ENCODE measurements around the gene SNX21. TPM values are rescaled to one million over a fixed set of nuclear protein-coding genes. Genes with fewer than 3 reads are reported as not detected.
"Not testable (repeated sequence)": the region's sequence is repeated elsewhere in the genome, so short reads cannot be mapped to it uniquely, and the experiment has no call there.

The SNX21 gene
- total RNA-seq, 2 experiments from 2014 or later, result 0.91 to 1.6 TPM

- no peaks in the 10 kb centered on the region for H3K9me3 Mint-ChIP-seq
- H3K27ac Mint-ChIP-seq, result no peak overlapping the region
- ChIA-PET POLR2A (no interaction called here), CTCF (no interaction called here)
- peaks cover 44% of the 10 kb centered on the region for H3K4me1 Mint-ChIP-seq
- H3K4me3 Mint-ChIP-seq, result no peak overlapping the region
- peaks cover 18% of the 10 kb centered on the region for H3K36me3 Mint-ChIP-seq (ENCODE audit: low read depth)
- no peaks in the 10 kb centered on the region for H3K27me3 Mint-ChIP-seq
- no peak for DNase-seq
Measured at GRCh38 chr20:45859916-45860315, 26.3 kb downstream of the SNX21 start.

GRCh38 chr20:45860560-45861220, 27.1 kb downstream of the SNX21 start:
- ChIA-PET CTCF (no interaction called here), POLR2A (interaction anchor here (1.3 to 1.4 kb wide), 2 partner anchors 20 to 74 kb away, joined by 5 to 7 read pairs; partner anchors contain the start of genes PCIF1 and ZSWIM1)
- Mint-ChIP-seq H3K27me3 (no peaks in the 10 kb centered on the region), H3K4me1 (peaks cover 38% of the 10 kb centered on the region), H3K9me3 (no peaks in the 10 kb centered on the region), H3K27ac (no peak overlapping the region), H3K4me3 (no peak overlapping the region), H3K36me3 (ENCODE audit: low read depth) (peaks cover 18% of the 10 kb centered on the region)
- DNase-seq, result no peak

- Mint-ChIP-seq H3K27me3 (no peaks in the 10 kb centered on the region), H3K36me3 (ENCODE audit: low read depth) (peaks cover 18% of the 10 kb centered on the region), H3K4me3 (no peak overlapping the region), H3K4me1 (peaks cover 32% of the 10 kb centered on the region), H3K9me3 (no peaks in the 10 kb centered on the region), H3K27ac (no peak overlapping the region)
- ChIA-PET POLR2A (interaction anchor here (1.3 to 1.4 kb wide), 2 partner anchors 20 to 73 kb away, joined by 5 to 7 read pairs; partner anchors contain the start of genes PCIF1 and ZSWIM1), CTCF (interaction anchor here (1.1 kb wide), 1 partner anchor 126 kb away, joined by 3 read pairs; no protein-coding TSS in a partner anchor)
- DNase-seq, result no peak
Measured at GRCh38 chr20:45861221-45862075, 27.8 kb downstream of the SNX21 start.

- peaks cover 14% of the 10 kb centered on the region for H3K36me3 Mint-ChIP-seq (ENCODE audit: low read depth)
- no peaks in the 10 kb centered on the region for H3K27me3 Mint-ChIP-seq
- ChIA-PET CTCF (no interaction called here), POLR2A (interaction anchor here (0.9 to 1.7 kb wide), 2 partner anchors 17 to 67 kb away, joined by 3 to 5 read pairs; partner anchors contain the start of gene ZSWIM1)
- peaks cover 14% of the 10 kb centered on the region for H3K4me1 Mint-ChIP-seq
- no peak for DNase-seq
- no peak overlapping the region for H3K27ac Mint-ChIP-seq
- H3K4me3 Mint-ChIP-seq, result no peak overlapping the region
- H3K9me3 Mint-ChIP-seq, result no peaks in the 10 kb centered on the region
Measured at GRCh38 chr20:45863543-45864470, 30.2 kb downstream of the SNX21 start.

GRCh38 chr20:45866454-45866853, 32.9 kb downstream of the SNX21 start:
- ChIA-PET POLR2A (no interaction called here), CTCF (interaction anchor here (0.7 to 1.9 kb wide), 5 partner anchors 12 to 696 kb away, joined by 3 to 6 read pairs (median 3); no protein-coding TSS in a partner anchor)
- Mint-ChIP-seq H3K9me3 (no peaks in the 10 kb centered on the region), H3K4me3 (no peak overlapping the region), H3K27me3 (no peaks in the 10 kb centered on the region), H3K4me1 (no peaks in the 10 kb centered on the region), H3K27ac (no peak overlapping the region), H3K36me3 (ENCODE audit: low read depth) (peaks cover 6% of the 10 kb centered on the region)
- DNase-seq, result no peak

GRCh38 chr20:45867136-45867818, 33.7 kb downstream of the SNX21 start:
- no peaks in the 10 kb centered on the region for H3K9me3 Mint-ChIP-seq
- ChIA-PET POLR2A (interaction anchor here (1.0 kb wide), 1 partner anchor 11 kb away, joined by 4 read pairs; no protein-coding TSS in a partner anchor), CTCF (interaction anchor here (1.9 kb wide), 1 partner anchor 68 kb away, joined by 6 read pairs; no protein-coding TSS in a partner anchor)
- peaks cover 6% of the 10 kb centered on the region for H3K36me3 Mint-ChIP-seq (ENCODE audit: low read depth)
- H3K4me3 Mint-ChIP-seq, result no peak overlapping the region
- no peak for DNase-seq
- H3K27me3 Mint-ChIP-seq, result no peaks in the 10 kb centered on the region
- no peak overlapping the region for H3K27ac Mint-ChIP-seq
- no peaks in the 10 kb centered on the region for H3K4me1 Mint-ChIP-seq

GRCh38 chr20:45867819-45868176, 34.2 kb downstream of the SNX21 start:
- CTCF ChIA-PET, result interaction anchor here (1.9 kb wide), 1 partner anchor 68 kb away, joined by 6 read pairs; no protein-coding TSS in a partner anchor
- H3K9me3 Mint-ChIP-seq, result no peaks in the 10 kb centered on the region

GRCh38 chr20:45872626-45873025, 39.0 kb downstream of the SNX21 start:
- Mint-ChIP-seq H3K36me3 (ENCODE audit: low read depth) (peaks cover 8% of the 10 kb centered on the region), H3K27me3 (no peaks in the 10 kb centered on the region), H3K9me3 (no peaks in the 10 kb centered on the region), H3K4me1 (no peaks in the 10 kb centered on the region), H3K27ac (no peak overlapping the region), H3K4me3 (no peak overlapping the region)
- CTCF ChIA-PET, result no interaction called here
- POLR2A ChIA-PET, result interaction anchor here (2.1 to 2.2 kb wide), 2 partner anchors 9 to 15 kb away, joined by 8 to 12 read pairs; partner anchors contain the start of genes ACOT8, ZSWIM1 and ZSWIM3
- no peak for DNase-seq

More at GRCh38 chr20:45867819-45868176, 34.2 kb downstream of the SNX21 start:
- no peak overlapping the region for H3K4me3 Mint-ChIP-seq
- POLR2A ChIA-PET, result interaction anchor here (1.0 kb wide), 1 partner anchor 11 kb away, joined by 4 read pairs; no protein-coding TSS in a partner anchor
- DNase-seq, result no peak
- H3K36me3 Mint-ChIP-seq (ENCODE audit: low read depth), result peaks cover 8% of the 10 kb centered on the region
- no peaks in the 10 kb centered on the region for H3K27me3 Mint-ChIP-seq
- no peak overlapping the region for H3K27ac Mint-ChIP-seq
- H3K4me1 Mint-ChIP-seq, result no peaks in the 10 kb centered on the region

GRCh38 chr20:45873409-45874103, 40.0 kb downstream of the SNX21 start:
- H3K9me3 Mint-ChIP-seq, result no peaks in the 10 kb centered on the region
- H3K4me1 Mint-ChIP-seq, result no peaks in the 10 kb centered on the region
- DNase-seq, result no peak
- no peaks in the 10 kb centered on the region for H3K27me3 Mint-ChIP-seq
- POLR2A ChIA-PET, result interaction anchor here (1.5 to 2.2 kb wide), 3 partner anchors 8 to 16 kb away, joined by 5 to 12 read pairs (median 8); partner anchors contain the start of genes ACOT8, ZSWIM1 and ZSWIM3
- H3K4me3 Mint-ChIP-seq, result no peak overlapping the region
- H3K36me3 Mint-ChIP-seq (ENCODE audit: low read depth), result peaks cover 8% of the 10 kb centered on the region
- H3K27ac Mint-ChIP-seq, result no peak overlapping the region
- CTCF ChIA-PET, result interaction anchor here (0.8 to 1.2 kb wide), 2 partner anchors 11 to 12 kb away, joined by 3 to 7 read pairs; no protein-coding TSS in a partner anchor

GRCh38 chr20:45874104-45874481, 40.5 kb downstream of the SNX21 start:
- POLR2A ChIA-PET, result interaction anchor here (1.5 kb wide), 1 partner anchor 17 kb away, joined by 5 read pairs; the partner anchor contains the start of genes ACOT8 and ZSWIM3
- H3K4me1 Mint-ChIP-seq; DNase-seq; H3K27ac Mint-ChIP-seq; H3K9me3 Mint-ChIP-seq; H3K4me3 Mint-ChIP-seq; H3K27me3 Mint-ChIP-seq; H3K36me3 Mint-ChIP-seq (ENCODE audit: low read depth): not testable (repeated sequence)
- CTCF ChIA-PET, result interaction anchor here (0.7 to 1.2 kb wide), 2 partner anchors 11 to 103 kb away, joined by 4 to 7 read pairs; no protein-coding TSS in a partner anchor

GRCh38 chr20:45874576-45874975, 41.0 kb downstream of the SNX21 start:
- ChIA-PET CTCF (interaction anchor here (0.7 to 1.2 kb wide), 2 partner anchors 11 to 104 kb away, joined by 4 to 7 read pairs; no protein-coding TSS in a partner anchor), POLR2A (interaction anchor here (1.5 kb wide), 1 partner anchor 17 kb away, joined by 5 read pairs; the partner anchor contains the start of genes ACOT8 and ZSWIM3)
- no peaks in the 10 kb centered on the region for H3K9me3 Mint-ChIP-seq
- peaks cover 8% of the 10 kb centered on the region for H3K36me3 Mint-ChIP-seq (ENCODE audit: low read depth)
- no peak overlapping the region for H3K4me3 Mint-ChIP-seq
- no peak overlapping the region for H3K27ac Mint-ChIP-seq
- H3K27me3 Mint-ChIP-seq, result no peaks in the 10 kb centered on the region
- no peaks in the 10 kb centered on the region for H3K4me1 Mint-ChIP-seq
- no peak for DNase-seq
